ENCODE measurements around the gene ZCCHC7.

DNA sequence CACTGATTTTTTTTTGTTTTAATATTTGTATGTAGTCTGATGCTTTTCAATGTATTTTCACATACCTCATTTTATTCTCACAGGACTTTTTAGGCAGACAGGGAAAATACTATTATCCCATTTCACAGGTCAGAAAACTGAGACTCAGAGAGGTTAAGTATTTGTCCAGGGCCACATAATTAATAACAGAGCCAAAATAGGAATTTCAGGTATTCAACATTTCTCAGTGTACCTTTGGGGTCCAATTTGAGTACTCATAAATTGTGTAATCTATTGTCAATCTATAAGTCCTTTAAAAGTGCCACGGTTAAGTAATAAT, 181.4 kb downstream of the ZCCHC7 start:
- TF ChIP-seq FOXP2 (optimal IDR thresholded peaks at IDR 0.05; ENCODE audit: borderline replicate concordance, extremely low read depth, extremely low read length, insufficient read depth) (no peak), REST (IDR thresholded peaks at IDR 0.05; ENCODE audit: insufficient read depth in 1 of 2, low read depth in 2 of 2, low read length in 2 of 2) (no peak), POLR2AphosphoS5 (IDR thresholded peaks at IDR 0.05; ENCODE audit: low read depth, low read length) (no peak), TAF1 (IDR thresholded peaks at IDR 0.05; ENCODE audit: borderline replicate concordance, insufficient read depth, low read length) (no peak), SIN3A (IDR thresholded peaks at IDR 0.05; ENCODE audit: borderline replicate concordance, insufficient read depth, low read length) (no peak)

Data from PFSK-1 (cell line).